Measurements from ENCODE around the gene FAM120B.
"Not testable (repeated sequence)": the region's sequence is repeated elsewhere in the genome, so short reads cannot be mapped to it uniquely, and the experiment has no call there.

The FAM120B gene

DNA sequence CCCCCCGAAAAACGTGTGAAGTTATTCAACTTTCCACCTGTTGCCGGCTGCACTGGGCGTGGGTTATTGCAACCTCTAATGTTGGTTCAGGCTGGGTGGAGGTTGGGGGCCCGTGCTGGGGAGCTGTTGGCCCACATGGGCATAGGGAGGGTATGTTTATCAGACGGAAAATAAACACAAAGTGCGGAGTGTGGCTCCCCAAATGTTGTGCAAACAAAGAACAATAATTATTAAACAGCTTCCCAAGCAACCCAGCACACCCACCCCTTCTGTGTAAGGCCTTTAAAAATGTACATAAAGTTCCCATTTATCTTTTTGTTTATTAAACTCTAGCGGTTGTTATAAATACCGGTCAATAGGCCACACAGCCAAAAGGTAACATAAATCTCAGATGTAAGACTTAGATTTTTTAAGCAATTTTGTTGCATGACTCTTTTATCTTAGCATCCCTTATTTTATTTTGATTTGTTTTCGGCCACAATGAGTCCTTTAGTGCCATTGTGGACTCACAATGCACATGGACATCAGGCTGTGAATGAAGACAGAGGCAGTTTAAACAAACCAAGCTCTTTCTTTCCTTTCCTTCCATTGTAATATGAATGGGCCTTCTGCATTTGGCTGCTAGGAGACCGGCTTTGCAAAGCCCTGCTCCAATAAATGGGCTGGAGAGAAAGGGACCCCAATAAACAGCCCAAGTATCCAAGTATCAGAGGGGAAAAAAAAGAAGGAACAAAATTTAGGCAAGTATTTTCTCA is 8.8 kb upstream of the FAM120B start:
- DNase-seq (ENCODE audit: low read depth, low spot score): no peak

GRCh38 chr6:170298688-170299087 is 7.9 kb upstream of the FAM120B start:
- no peak for DNase-seq (ENCODE audit: low read depth, low spot score)

- no peak for DNase-seq (ENCODE audit: low read depth, low spot score)
Observed at GRCh38 chr6:170301184-170301583, 5.4 kb upstream of the FAM120B start.

- no peak for DNase-seq (ENCODE audit: low read depth, low spot score)
Observed at GRCh38 chr6:170305805-170306323, 694 bp upstream of the FAM120B start.

DNA sequence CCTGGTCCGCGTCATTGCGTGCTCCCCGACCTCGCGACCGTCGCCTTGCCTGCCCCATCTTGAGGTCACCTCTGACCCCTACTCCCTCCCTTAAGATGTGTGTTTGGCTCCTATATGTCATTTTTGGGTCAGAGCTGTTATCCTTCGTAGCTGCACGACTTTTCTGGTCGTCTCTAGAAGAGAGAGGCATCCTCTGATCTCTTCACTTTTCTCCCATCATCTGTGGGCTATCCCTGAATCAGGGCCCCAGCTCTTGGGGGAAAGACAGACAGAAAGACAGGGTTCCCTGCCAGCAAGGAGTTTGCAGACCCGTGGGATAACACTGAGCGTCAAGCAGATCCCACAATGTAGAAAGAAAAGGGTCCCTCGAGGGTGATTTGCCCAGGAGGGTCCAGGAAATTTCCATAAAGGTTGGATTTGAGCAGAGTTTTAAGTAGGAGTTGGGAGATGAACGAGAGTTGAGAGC is 555 bp downstream of the FAM120B start:
- DNase-seq (ENCODE audit: low read depth, low spot score): peak; percentile 16

GRCh38 chr6:170308761-170309160 is 2.2 kb downstream of the FAM120B start:
- DNase-seq (ENCODE audit: low read depth, low spot score): no peak

DNA sequence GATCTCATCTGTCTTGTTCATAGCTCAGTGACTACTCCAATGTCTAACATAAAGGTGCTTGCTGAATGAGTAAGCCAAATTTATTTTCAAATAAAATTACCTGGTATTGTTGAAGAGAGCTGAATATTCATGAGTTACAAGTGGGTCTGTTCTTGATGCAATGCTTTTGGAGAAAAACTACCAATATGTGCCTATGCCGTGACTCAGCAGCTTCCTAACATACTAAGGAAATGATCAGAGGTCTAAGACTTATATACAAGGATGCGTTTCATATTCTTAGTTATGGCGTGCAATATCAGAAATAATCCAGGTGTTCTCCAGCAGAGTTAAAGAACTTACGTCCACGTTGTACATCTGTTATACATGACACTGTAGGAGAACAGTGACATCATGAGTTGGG is 5.1 kb downstream of the FAM120B start:
- peak; percentile 16 for DNase-seq (ENCODE audit: low read depth, low spot score)

DNA sequence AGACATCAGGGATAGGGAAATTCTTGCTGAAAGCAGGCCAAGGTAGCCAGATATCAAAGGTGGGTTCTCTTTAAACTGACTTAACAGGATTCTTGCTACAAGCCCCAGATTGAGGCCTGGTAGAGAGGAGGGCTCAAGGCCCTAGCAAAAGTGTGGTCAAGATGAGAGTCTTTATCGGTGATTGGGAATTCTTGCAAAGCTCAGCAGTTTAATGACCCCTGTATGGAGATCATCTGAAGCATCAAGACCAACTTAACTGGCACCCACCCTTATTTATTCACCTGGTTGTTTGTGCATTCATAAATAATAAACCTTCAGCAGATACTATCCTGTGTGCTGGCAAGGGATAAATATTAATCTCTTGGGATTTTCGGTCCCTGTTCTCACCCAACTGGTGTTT is 6.3 kb downstream of the FAM120B start:
- DNase-seq (ENCODE audit: low read depth, low spot score): no peak

DNA sequence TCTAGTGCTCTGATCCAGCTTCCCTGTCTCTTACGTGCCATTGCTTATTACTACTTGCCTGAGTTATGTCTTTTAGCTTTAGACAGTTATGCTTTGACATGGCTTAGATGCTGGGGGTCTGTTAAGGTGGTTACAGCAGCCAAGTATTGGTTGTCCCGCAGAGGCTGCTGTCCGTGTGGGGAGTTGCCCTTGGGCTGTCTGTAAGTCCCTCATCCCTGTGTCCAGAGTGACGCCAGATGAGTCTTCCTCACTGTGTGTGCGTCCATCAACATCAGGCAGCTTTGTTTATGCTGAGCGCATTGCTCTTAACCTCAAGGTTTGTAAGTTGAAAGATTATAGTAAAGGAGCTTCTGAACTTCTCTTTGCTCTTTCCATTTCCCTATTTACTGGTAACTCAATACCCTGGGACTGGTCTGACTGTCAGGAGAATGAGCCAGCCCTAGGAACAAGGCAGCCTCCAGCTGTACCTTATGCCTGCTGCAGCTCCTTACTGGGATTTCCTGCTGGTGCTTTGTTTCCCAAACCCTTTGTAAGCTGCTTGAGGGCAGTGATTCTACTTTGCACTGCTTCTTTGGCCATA is 7.2 kb downstream of the FAM120B start:
- DNase-seq (ENCODE audit: low read depth, low spot score): no peak

- no peak for DNase-seq (ENCODE audit: low read depth, low spot score)
Observed at GRCh38 chr6:170314983-170315382, 8.4 kb downstream of the FAM120B start.

DNA sequence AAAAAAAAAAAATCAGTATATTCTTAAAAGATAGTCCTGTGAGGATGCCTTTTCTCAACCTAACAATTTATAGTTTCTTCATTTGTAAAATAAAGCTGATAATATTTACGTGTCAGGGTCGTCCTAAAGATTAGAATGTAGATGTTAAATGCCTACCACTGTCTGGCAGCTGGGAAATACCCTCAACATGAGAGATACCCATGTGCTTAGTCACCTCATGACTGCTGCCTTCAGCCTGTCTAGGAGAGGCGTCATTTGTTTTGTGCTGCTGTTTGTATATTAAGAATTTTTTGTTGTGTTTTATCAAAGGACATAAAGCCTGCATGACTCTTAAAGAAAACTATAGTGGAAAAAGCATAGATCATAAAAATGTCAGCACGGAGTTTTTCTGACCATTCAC is 9.5 kb downstream of the FAM120B start:
- peak; percentile 21 for DNase-seq (ENCODE audit: low read depth, low spot score)

- no peak for DNase-seq (ENCODE audit: low read depth, low spot score)
Observed at GRCh38 chr6:170317076-170317475, 10.5 kb downstream of the FAM120B start.

DNA sequence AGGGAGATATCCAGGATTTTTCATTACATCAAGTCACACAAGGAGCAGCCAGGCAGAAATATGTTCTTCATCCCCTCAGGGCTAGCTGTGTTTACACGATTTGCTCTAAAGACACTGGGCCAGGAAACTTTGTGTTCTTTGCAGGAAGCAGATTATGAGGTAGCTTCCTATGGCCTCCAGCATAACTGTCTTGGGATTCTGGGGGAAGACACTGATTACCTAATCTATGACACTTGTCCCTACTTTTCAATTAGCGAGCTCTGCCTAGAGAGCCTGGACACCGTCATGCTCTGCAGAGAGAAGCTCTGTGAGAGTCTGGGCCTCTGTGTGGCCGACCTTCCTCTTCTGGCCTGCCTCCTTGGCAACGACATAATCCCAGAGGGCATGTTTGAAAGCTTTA is 11.2 kb downstream of the FAM120B start:
- no peak for DNase-seq (ENCODE audit: low read depth, low spot score)

DNA sequence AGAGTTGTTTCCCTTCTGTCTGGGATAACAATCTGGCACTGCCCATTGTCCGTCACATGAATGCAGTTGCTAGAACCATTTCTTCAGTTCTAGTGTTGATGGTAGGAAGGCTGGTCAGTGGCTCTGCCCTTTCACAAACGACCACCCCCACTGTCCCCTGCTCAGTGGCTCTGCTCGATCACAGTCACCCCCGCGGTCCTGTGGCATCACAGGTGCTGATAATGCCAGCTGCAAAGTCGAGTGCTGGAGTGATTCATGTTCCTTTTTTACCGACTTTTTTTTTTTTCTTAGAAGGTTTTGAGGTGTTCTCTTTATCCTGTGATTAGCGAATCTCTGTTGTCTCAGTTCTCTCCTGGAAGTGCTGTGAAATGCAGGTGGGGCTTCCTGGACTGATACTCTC is 22.8 kb downstream of the FAM120B start:
- DNase-seq (ENCODE audit: low read depth, low spot score): no peak

DNA sequence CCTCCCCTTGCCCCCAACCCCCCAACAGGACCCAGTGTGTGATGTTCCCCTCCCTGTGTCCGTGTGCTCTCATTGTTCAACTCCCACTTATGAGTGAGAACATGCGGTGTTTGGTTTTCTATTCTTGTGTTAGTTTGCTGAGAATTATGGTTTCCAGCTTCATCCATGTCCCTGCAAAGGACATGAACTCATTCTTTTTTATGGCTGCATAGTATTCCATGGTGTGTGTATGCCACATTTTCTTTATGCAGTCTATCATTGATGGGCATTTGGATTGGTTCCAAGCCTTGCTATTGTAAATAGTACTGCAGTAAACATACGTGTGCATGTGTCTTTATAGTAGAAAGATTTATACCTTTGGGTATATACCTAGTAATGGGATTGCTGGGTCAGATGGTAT is 28.6 kb downstream of the FAM120B start:
- DNase-seq (ENCODE audit: low read depth, low spot score): not testable (repeated sequence)

DNA sequence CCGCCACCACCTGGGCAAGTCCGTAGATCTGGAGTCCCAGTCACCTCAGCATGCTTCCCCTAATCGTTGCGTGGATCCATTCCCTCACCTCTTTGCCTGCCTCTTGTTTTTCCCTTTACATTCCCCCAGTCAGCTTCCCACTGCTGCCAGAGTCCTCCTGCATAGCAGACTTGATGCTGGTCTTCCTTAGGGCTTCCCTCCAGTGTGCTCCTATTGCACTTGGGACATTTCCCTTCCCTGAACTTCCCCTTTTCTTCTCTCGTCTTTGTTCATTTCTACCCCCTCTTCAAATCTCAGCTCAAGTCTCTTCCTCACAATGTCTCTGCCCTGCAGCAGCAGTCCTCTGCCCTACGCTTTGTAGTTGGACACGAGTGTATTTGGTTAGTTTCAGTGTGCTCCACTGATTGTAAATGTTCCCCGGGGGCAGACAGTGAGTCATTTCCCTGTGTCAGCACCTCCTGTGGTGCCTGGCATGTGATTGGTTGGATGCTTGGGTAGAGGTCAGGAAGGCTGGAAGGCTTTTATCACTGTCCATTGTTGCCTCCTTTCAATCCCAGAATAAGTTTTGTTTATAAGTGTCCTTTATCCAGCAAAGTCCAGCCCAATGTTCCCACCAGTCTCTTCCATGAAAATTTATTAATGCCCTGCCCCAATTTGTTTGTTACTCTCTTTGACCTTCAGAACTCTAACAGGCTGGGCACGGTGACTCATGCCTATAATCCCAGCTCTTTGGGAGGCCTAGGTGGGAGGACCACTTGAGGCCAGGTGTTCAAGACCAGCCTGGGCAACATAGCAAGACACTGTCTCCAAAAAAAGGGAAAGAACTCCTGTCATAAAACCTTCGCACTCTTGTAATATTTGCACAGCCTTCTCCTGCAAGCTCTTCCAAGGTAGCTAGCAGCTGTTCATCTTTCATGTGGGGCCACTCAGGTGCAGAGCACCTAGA is 38.3 kb downstream of the FAM120B start:
- peak; percentile 90 for DNase-seq (ENCODE audit: low read depth, low spot score)

DNA sequence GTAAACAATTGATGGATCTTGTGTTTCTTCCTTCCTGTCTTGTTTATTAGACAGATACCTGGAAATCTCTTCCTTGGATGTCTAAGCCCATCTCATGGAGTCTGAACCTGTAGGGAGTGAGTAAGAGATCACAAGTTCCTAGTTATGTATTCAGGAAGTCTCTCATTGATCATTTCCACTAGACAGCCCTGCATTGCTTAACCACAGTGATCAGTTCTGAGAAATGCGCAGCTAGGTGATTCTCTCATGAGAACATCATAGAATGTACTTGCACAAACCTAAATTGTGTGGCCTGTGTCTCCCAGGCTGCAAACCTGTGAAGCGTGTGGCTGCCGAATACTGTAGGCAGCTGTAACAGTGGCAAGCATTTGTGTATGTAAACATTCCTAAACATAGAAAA is 39.1 kb downstream of the FAM120B start:
- DNase-seq (ENCODE audit: low read depth, low spot score): no peak

GRCh38 chr6:170346649-170347048 is 40.1 kb downstream of the FAM120B start:
- no peak for DNase-seq (ENCODE audit: low read depth, low spot score)

DNA sequence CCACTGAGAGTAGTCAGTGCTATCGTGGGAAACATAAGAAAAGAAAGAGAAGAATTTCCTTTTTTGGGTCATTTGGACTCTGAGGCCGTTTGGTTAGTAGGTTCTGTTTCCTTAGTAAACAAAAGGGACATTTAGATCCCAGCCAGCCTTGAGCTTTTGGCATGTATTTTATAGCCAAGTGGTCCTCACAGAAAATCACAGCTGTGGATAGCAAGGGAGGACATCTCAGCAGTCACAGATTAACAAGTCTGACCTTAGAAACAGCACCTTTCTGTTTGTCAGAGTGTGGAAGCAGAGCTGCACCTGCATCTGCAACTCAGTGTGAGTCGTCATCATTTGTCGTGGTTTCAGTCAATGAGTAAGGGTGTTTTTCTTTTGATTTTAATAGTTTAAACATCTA is 40.5 kb downstream of the FAM120B start:
- DNase-seq (ENCODE audit: low read depth, low spot score): no peak

- DNase-seq (ENCODE audit: low read depth, low spot score): no peak
Observed at GRCh38 chr6:170347975-170348374, 41.4 kb downstream of the FAM120B start.

DNA sequence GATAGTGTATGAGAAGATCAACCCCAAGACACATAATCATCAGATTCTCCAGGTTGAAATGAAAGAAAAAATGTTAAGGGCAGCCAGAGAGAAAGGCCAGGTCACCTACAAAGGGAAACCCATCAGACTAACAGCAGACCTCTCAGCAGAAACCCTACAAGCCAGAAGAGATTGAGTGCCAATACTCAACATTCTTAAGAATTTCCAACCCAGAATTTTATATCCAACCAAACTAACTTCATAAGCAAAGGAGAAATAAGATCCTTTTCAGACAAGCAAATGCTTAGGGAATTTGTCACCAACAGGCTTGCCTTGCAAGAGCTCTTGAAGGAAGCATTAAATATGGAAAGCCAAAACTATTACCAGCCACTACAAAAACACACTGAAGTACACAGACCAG is 44.9 kb downstream of the FAM120B start:
- not testable (repeated sequence) for DNase-seq (ENCODE audit: low read depth, low spot score)

DNA sequence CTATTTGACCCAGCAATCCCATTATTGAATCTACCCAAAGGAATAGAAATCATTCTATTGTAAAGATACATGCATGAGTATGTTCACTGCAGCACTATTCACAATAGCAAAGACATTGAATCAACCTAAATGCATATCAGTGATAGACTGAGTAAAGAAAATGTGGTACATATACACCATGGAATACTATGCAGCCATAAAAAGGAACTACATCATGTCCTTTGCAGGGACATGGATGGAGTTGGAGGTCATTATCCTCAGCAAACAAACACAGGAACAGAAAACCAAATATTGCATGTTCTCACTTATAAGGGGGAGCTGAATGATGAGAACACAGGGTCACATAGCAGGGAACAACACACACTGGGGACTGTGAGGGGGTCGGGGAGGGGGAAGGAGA is 48.6 kb downstream of the FAM120B start:
- DNase-seq (ENCODE audit: low read depth, low spot score): not testable (repeated sequence)

Data from astrocyte of the hippocampus (primary cell).